Measurements from ENCODE around the gene TXNL4B.
A peak's percentile ranks its signal among the peaks of the same experiment; 100 is the strongest.
"Not testable (repeated sequence)": the region's sequence is repeated elsewhere in the genome, so short reads cannot be mapped to it uniquely, and the experiment has no call there.

Gene TXNL4B

GRCh38 chr16:72072514-72073342 lies 20.7 kb downstream of the TXNL4B start:
- no peak for DNase-seq

GRCh38 chr16:72068930-72069329 lies 24.5 kb downstream of the TXNL4B start:
- no peak for DNase-seq

- no peak for DNase-seq
Observed at GRCh38 chr16:72066747-72067146, 26.7 kb downstream of the TXNL4B start.

- no peak for DNase-seq
Observed at GRCh38 chr16:72064361-72064894, 29.0 kb downstream of the TXNL4B start.

GRCh38 chr16:72061564-72061963 lies 31.9 kb downstream of the TXNL4B start:
- DNase-seq: no peak

- DNase-seq: no peak
Observed at GRCh38 chr16:72060405-72060804, 33.0 kb downstream of the TXNL4B start.

GRCh38 chr16:72059060-72059459 lies 34.4 kb downstream of the TXNL4B start:
- DNase-seq: not testable (repeated sequence)

GRCh38 chr16:72057313-72057712 lies 36.1 kb downstream of the TXNL4B start:
- not testable (repeated sequence) for DNase-seq

GRCh38 chr16:72055911-72056310 lies 37.5 kb downstream of the TXNL4B start:
- no peak for DNase-seq

GRCh38 chr16:72054254-72054847 lies 39.1 kb downstream of the TXNL4B start, which contains the start of gene HP:
Gene HP, plus strand, starts transcription at chr16:72054505. Its CDS starts 148 bp downstream, at chr16:72054653.
- not testable (repeated sequence) for DNase-seq

- DNase-seq: peak; percentile 8
Observed at GRCh38 chr16:72051818-72052217, 41.6 kb downstream of the TXNL4B start.

- DNase-seq: peak; percentile 10
Observed at GRCh38 chr16:72050769-72051464, 42.5 kb downstream of the TXNL4B start.

GRCh38 chr16:72049110-72049509 lies 44.3 kb downstream of the TXNL4B start:
- DNase-seq: no peak

GRCh38 chr16:72044825-72045359 lies 48.5 kb downstream of the TXNL4B start:
- no peak for DNase-seq

- DNase-seq: no peak
Observed at GRCh38 chr16:72044296-72044695, 49.1 kb downstream of the TXNL4B start.

- no peak for DNase-seq
Observed at GRCh38 chr16:72043539-72043938, 49.9 kb downstream of the TXNL4B start.

GRCh38 chr16:72043058-72043457 lies 50.4 kb downstream of the TXNL4B start:
- no peak for DNase-seq

- DNase-seq: no peak
Observed at GRCh38 chr16:72042157-72042660, 51.2 kb downstream of the TXNL4B start.

- no peak for DNase-seq
Observed at GRCh38 chr16:72036098-72036497, 57.3 kb downstream of the TXNL4B start.
